Measurements from ENCODE around the gene GPR157.

GRCh38 chr1:9061252-9061960 lies 67.5 kb downstream of the GPR157 start:
- no peak for TF ChIP-seq POLR2A (IDR thresholded peaks at IDR 0.05)
- TF ChIP-seq, protein P1, sequence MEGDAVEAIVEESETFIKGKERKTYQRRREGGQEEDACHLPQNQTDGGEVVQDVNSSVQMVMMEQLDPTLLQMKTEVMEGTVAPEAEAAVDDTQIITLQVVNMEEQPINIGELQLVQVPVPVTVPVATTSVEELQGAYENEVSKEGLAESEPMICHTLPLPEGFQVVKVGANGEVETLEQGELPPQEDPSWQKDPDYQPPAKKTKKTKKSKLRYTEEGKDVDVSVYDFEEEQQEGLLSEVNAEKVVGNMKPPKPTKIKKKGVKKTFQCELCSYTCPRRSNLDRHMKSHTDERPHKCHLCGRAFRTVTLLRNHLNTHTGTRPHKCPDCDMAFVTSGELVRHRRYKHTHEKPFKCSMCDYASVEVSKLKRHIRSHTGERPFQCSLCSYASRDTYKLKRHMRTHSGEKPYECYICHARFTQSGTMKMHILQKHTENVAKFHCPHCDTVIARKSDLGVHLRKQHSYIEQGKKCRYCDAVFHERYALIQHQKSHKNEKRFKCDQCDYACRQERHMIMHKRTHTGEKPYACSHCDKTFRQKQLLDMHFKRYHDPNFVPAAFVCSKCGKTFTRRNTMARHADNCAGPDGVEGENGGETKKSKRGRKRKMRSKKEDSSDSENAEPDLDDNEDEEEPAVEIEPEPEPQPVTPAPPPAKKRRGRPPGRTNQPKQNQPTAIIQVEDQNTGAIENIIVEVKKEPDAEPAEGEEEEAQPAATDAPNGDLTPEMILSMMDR (IDR thresholded peaks at IDR 0.05) = no peak

Data from body of pancreas (tissue), 4 donors.